Neural cell (in vitro differentiated cells): ENCODE data around the gene TTC5. TPM values are rescaled to one million over a fixed set of nuclear protein-coding genes. Genes with fewer than 3 reads are reported as not detected.

Source experiments
- H2AFZ ChIP-seq: fragments of 200-600, 300-800 bp; sonication (generic), shearing (Covaris generic); 2 replicates; pipeline ENCODE4 v1.6.0; 2014; ENCODE audit warnings: low read depth, mild to moderate bottlenecking, antibody characterized with exemption, low read length, moderate library complexity
- H3F3A ChIP-seq: fragments of 200-600 bp; shearing (Covaris generic); 2 replicates; pipeline ENCODE4 v1.6.1; 2016; ENCODE audit warnings: mild to moderate bottlenecking, moderate library complexity, mixed read lengths, antibody characterized with exemption, low read length; ENCODE audit not compliant: insufficient read depth, poor library complexity, severe bottlenecking
- H3K27ac ChIP-seq: fragments of 200-600, 300-800 bp; sonication (generic), shearing (Covaris generic); 2 replicates; pipeline ENCODE4 v1.5.1; 2014; ENCODE audit warnings: mild to moderate bottlenecking, low read length, moderate library complexity
- H3K27me3 ChIP-seq: fragments of 300-800, 200-600 bp; sonication (generic), shearing (Covaris generic); 2 replicates; pipeline ENCODE4 v1.6.0; 2014; ENCODE audit warnings: mild to moderate bottlenecking, low read depth, low read length, moderate library complexity; ENCODE audit not compliant: insufficient read depth
- H3K36me3 ChIP-seq: fragments of 300-800, 200-600 bp; sonication (generic), shearing (Covaris generic); 2 replicates; pipeline ENCODE4 v1.5.1; 2014; ENCODE audit warnings: mild to moderate bottlenecking, antibody characterized with exemption, low read length, moderate library complexity; ENCODE audit not compliant: insufficient read depth
- H3K4me2 ChIP-seq: fragments of 300-800, 200-600 bp; sonication (generic), shearing (Covaris generic); 2 replicates; pipeline ENCODE4 v1.6.0; 2014; ENCODE audit warnings: mild to moderate bottlenecking, low read length
- H3K4me3 ChIP-seq: fragments of 300-800, 200-600 bp; sonication (generic), shearing (Covaris generic); 2 replicates; pipeline ENCODE4 v1.5.1; 2014; ENCODE audit warnings: mild to moderate bottlenecking, low read length, moderate library complexity
- H3K79me2 ChIP-seq: fragments of 200-600 bp; shearing (Covaris generic); replicated peaks from 2 replicates; pipeline ENCODE4 v1.6.0; 2014; ENCODE audit warnings: mild to moderate bottlenecking, low read length, moderate library complexity; ENCODE audit not compliant: insufficient read depth
- H3K9ac ChIP-seq: fragments of 300-800, 200-600 bp; sonication (generic), shearing (Covaris generic); 2 replicates; pipeline ENCODE4 v1.6.1; 2016; ENCODE audit warnings: mild to moderate bottlenecking, low read length, mixed read lengths
- H3K9me2 ChIP-seq: fragments of 200-600 bp; shearing (Covaris generic); 2 replicates; pipeline ENCODE4 v1.6.1; 2016; ENCODE audit warnings: mild to moderate bottlenecking, low read length, mixed read lengths; ENCODE audit not compliant: insufficient read depth
- H3K9me3 ChIP-seq: fragments of 200-600, 300-800 bp; sonication (generic), shearing (Covaris generic); 2 replicates; pipeline ENCODE4 v1.6.1; 2016; ENCODE audit warnings: mild to moderate bottlenecking, mixed run types, low read length, moderate library complexity, mixed read lengths
- H4K20me1 ChIP-seq: fragments of 200-600 bp; shearing (Covaris generic); 2 replicates; pipeline ENCODE4 v1.6.1; 2016; ENCODE audit warnings: mild to moderate bottlenecking, mixed run types; ENCODE audit not compliant: insufficient read depth
- EP300 ChIP-seq: fragments of 450-650 bp; conservative IDR thresholded peaks from 2 replicates; pipeline ENCODE4 v1.6.1; 2014; ENCODE audit warnings: antibody characterized with exemption, mild to moderate bottlenecking, moderate library complexity; ENCODE audit not compliant: poor library complexity, severe bottlenecking
- EZH2 ChIP-seq: fragments of 200-600, 300-800 bp; shearing (Covaris generic), sonication (generic); IDR thresholded peaks from 2 replicates; pipeline ENCODE4 v1.6.1; 2014; ENCODE audit warnings: antibody characterized with exemption, low read length, borderline replicate concordance, mild to moderate bottlenecking; ENCODE audit not compliant: insufficient read depth, poor library complexity, severe bottlenecking
- MXI1 ChIP-seq: fragments of 450-650 bp; conservative IDR thresholded peaks from 2 replicates; pipeline ENCODE4 v1.6.1; 2014; ENCODE audit warnings: antibody characterized with exemption, mild to moderate bottlenecking; ENCODE audit not compliant: poor library complexity, severe bottlenecking
- POLR2AphosphoS5 ChIP-seq: IDR thresholded peaks from 2 replicates; pipeline ENCODE4 v1.6.1; 2012
- RAD21 ChIP-seq: fragments of 450-650 bp; conservative IDR thresholded peaks from 2 replicates; pipeline ENCODE4 v1.6.1; 2014; ENCODE audit warnings: antibody characterized with exemption, mild to moderate bottlenecking, moderate library complexity
- SMC3 ChIP-seq: fragments of 450-650 bp; conservative IDR thresholded peaks from 2 replicates; pipeline ENCODE4 v1.6.1; 2014; ENCODE audit warnings: antibody characterized with exemption, mild to moderate bottlenecking, moderate library complexity; ENCODE audit not compliant: poor library complexity
- TAF1 ChIP-seq: IDR thresholded peaks from 2 replicates; pipeline ENCODE4 v1.6.1; 2012; ENCODE audit warnings: low read depth
- polyA plus RNA-seq: library from polyadenylated mRNA; depleted of rRNA; stranded (reverse); fragments of >200 nt; gene quantifications from 2 replicates; pipeline ENCODE4 v1.2.3, GENCODE V29; 2014
- TF ChIP-seq, protein P1 (sequence below): IDR thresholded peaks from 2 replicates; pipeline ENCODE4 v1.6.1; 2012; ENCODE audit warnings: borderline replicate concordance
- TF ChIP-seq, protein P2 (sequence below): fragments of 450-650 bp; IDR thresholded peaks from 2 replicates; pipeline ENCODE4 v1.5.1; 2014; ENCODE audit warnings: antibody characterized with exemption, mild to moderate bottlenecking, moderate library complexity; ENCODE audit not compliant: poor library complexity, severe bottlenecking

TTC5 gene
- polyA plus RNA-seq, 1 donor from 2014 or later: 53.5 TPM

DNA sequence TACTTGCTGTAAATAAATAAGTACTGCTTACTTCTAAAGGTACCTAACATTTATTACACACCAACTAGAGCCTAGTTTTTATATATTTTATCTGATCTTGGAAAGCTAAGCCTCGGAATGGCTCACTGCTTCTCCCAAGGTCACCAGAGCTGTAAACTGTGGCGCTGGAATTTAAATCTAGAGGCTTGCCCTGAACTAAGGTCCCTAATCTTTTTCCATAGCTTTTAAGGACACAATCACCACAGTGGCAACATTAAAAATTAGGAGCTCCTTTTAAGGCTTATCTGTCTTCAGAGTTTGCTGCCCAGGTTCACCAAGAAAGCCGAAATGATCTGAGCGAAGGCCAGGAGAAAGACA is 26.7 kb upstream of the TTC5 start:
- Histone ChIP-seq H3K9ac (peak overlapping the region; percentile 72), H3K4me3 (peak overlapping the region; percentile 78), H3F3A (peaks cover 10% of the 10 kb centered on the region), H4K20me1 (no peaks in the 10 kb centered on the region), H3K79me2 (peaks cover 25% of the 10 kb centered on the region), H2AFZ (peak overlapping the region; percentile 86), H3K9me2 (no peaks in the 10 kb centered on the region), H3K9me3 (no peaks in the 10 kb centered on the region), H3K27ac (peak overlapping the region; percentile 76), H3K27me3 (no peaks in the 10 kb centered on the region), H3K36me3 (no peaks in the 10 kb centered on the region), H3K4me2 (peak overlapping the region; percentile 84)
- TF ChIP-seq TAF1 (no peak), EZH2 (no peak), RAD21 (no peak), EP300 (no peak), MXI1 (no peak), SMC3 (no peak), POLR2AphosphoS5 (no peak)
- TF ChIP-seq, protein P1, sequence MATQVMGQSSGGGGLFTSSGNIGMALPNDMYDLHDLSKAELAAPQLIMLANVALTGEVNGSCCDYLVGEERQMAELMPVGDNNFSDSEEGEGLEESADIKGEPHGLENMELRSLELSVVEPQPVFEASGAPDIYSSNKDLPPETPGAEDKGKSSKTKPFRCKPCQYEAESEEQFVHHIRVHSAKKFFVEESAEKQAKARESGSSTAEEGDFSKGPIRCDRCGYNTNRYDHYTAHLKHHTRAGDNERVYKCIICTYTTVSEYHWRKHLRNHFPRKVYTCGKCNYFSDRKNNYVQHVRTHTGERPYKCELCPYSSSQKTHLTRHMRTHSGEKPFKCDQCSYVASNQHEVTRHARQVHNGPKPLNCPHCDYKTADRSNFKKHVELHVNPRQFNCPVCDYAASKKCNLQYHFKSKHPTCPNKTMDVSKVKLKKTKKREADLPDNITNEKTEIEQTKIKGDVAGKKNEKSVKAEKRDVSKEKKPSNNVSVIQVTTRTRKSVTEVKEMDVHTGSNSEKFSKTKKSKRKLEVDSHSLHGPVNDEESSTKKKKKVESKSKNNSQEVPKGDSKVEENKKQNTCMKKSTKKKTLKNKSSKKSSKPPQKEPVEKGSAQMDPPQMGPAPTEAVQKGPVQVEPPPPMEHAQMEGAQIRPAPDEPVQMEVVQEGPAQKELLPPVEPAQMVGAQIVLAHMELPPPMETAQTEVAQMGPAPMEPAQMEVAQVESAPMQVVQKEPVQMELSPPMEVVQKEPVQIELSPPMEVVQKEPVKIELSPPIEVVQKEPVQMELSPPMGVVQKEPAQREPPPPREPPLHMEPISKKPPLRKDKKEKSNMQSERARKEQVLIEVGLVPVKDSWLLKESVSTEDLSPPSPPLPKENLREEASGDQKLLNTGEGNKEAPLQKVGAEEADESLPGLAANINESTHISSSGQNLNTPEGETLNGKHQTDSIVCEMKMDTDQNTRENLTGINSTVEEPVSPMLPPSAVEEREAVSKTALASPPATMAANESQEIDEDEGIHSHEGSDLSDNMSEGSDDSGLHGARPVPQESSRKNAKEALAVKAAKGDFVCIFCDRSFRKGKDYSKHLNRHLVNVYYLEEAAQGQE: no peak
- TF ChIP-seq, protein P2, sequence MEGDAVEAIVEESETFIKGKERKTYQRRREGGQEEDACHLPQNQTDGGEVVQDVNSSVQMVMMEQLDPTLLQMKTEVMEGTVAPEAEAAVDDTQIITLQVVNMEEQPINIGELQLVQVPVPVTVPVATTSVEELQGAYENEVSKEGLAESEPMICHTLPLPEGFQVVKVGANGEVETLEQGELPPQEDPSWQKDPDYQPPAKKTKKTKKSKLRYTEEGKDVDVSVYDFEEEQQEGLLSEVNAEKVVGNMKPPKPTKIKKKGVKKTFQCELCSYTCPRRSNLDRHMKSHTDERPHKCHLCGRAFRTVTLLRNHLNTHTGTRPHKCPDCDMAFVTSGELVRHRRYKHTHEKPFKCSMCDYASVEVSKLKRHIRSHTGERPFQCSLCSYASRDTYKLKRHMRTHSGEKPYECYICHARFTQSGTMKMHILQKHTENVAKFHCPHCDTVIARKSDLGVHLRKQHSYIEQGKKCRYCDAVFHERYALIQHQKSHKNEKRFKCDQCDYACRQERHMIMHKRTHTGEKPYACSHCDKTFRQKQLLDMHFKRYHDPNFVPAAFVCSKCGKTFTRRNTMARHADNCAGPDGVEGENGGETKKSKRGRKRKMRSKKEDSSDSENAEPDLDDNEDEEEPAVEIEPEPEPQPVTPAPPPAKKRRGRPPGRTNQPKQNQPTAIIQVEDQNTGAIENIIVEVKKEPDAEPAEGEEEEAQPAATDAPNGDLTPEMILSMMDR: no peak

DNA sequence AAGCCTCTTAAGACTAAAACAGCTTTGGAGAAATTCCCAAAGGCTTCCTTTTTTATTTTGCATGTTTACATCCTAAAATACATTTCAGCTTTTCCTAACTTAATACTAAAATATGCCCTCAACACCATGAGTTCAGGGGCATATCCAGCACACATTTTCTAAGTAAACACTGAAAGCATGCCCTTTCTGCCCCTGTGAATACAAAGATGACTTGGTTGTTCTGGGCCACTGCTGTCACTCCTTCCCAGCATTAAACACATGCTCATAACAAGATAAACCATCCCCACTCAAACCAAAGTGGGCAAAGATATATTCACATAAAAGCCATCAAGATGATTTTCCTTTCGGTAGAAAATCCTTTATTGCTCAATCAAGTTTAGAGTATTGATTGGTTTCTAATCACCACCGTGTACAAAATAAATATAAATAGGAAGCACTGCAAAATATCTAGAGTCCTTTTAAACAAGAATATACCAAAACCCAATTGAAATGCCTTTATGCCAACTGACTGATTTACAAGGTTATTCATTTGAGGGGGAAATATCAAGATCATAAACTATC is 25.4 kb upstream of the TTC5 start:
- Histone ChIP-seq H3K9me3 (no peaks in the 10 kb centered on the region), H3F3A (peaks cover 10% of the 10 kb centered on the region), H3K9ac (no peak overlapping the region), H3K4me3 (no peak overlapping the region), H3K79me2 (peaks cover 25% of the 10 kb centered on the region), H3K27me3 (no peaks in the 10 kb centered on the region), H3K9me2 (no peaks in the 10 kb centered on the region), H3K4me2 (no peak overlapping the region), H2AFZ (no peak overlapping the region), H4K20me1 (no peaks in the 10 kb centered on the region), H3K27ac (no peak overlapping the region), H3K36me3 (no peaks in the 10 kb centered on the region)
- TF ChIP-seq, protein P2: no peak
- TF ChIP-seq MXI1: no peak
- TF ChIP-seq EP300: no peak
- no peak for TF ChIP-seq RAD21
- no peak for TF ChIP-seq SMC3
- TF ChIP-seq TAF1: no peak
- TF ChIP-seq, protein P1: no peak
- TF ChIP-seq POLR2AphosphoS5: no peak
- TF ChIP-seq EZH2: no peak
